Upper lobe of right lung (tissue), 1 donor: ENCODE measurements around the gene CDH23. TPM values are rescaled to one million over a fixed set of nuclear protein-coding genes. Genes with fewer than 3 reads are reported as not detected.

ENCODE experiments used
- ATAC-seq: fragments of 200-7000 bp; cut with Tn5 transposase; one replicate; pipeline ENCODE4 v1.9.1; 2020; ENCODE audit warnings: mild to moderate bottlenecking, moderate library complexity
- DNase-seq: peaks from one replicate; pipeline ENCODE4 v3.0.0-alpha.2; 2020
- H3K27ac ChIP-seq: fragments of 200-600 bp; one replicate; pipeline ENCODE4 v1.8.0; 2022
- H3K27me3 ChIP-seq: fragments of 200-600 bp; one replicate; pipeline ENCODE4 v1.8.0; 2022; ENCODE audit warnings: mild to moderate bottlenecking
- H3K36me3 ChIP-seq: fragments of 200-600 bp; one replicate; pipeline ENCODE4 v1.8.0; 2022
- H3K4me1 ChIP-seq: fragments of 200-600 bp; one replicate; pipeline ENCODE4 v1.8.0; 2022
- H3K4me3 ChIP-seq: fragments of 200-600 bp; one replicate; pipeline ENCODE4 v1.8.0; 2022; ENCODE audit warnings: mild to moderate bottlenecking
- H3K9me3 ChIP-seq: fragments of 200-600 bp; one replicate; pipeline ENCODE4 v1.8.0; 2022
- CTCF ChIP-seq: fragments of 200-600 bp; IDR thresholded peaks from one replicate; pipeline ENCODE4 v1.8.0; 2022; ENCODE audit warnings: antibody characterized with exemption
- intact Hi-C: fragments of 100-400 bp; cut with DNase I; formaldehyde crosslinking; loops from one replicate; pipeline ENCODE4 v1.11.0; 2022
- total RNA-seq: library from RNA; stranded (reverse); fragmentation: NEBNext Ultra II Directional; extraction: Animal tissue kit (Norgen Biotek cat#: 25700); gene quantifications from one replicate; pipeline ENCODE4 v1.2.1, GENCODE V29; 2021
- donor health status: DM: no; HTN: yes; CAD: no; lungs with severe emphysema.

The CDH23 gene
- total RNA-seq, 1 donor from 2014 or later, result 10.9 TPM

- intact Hi-C loops, result no loop called here
- peaks cover 16% of the 10 kb centered on the region for H3K4me1 ChIP-seq
- no peak overlapping the region for H3K27ac ChIP-seq
- H3K36me3 ChIP-seq, result no peaks in the 10 kb centered on the region
- no peak overlapping the region for H3K4me3 ChIP-seq
- ATAC-seq (no peak), DNase-seq (no peak)
- TF ChIP-seq CTCF, result no peak
- H3K9me3 ChIP-seq, result no peaks in the 10 kb centered on the region
- H3K27me3 ChIP-seq, result no peaks in the 10 kb centered on the region
These were observed 83.9 kb downstream of the CDH23 start for GRCh38 chr10:71480662-71481061.

- H3K27ac ChIP-seq, result no peak overlapping the region
- no peak for TF ChIP-seq CTCF
- no peak for DNase-seq
- no peak overlapping the region for H3K4me3 ChIP-seq
- no peaks in the 10 kb centered on the region for H3K36me3 ChIP-seq
- no peaks in the 10 kb centered on the region for H3K27me3 ChIP-seq
- no peak for ATAC-seq
- no peaks in the 10 kb centered on the region for H3K9me3 ChIP-seq
- intact Hi-C loops, result no loop called here
- peaks cover 4% of the 10 kb centered on the region for H3K4me1 ChIP-seq
These were observed 85.2 kb downstream of the CDH23 start for GRCh38 chr10:71481746-71482410.

- ATAC-seq (no peak), DNase-seq (no peak)
- H3K27ac ChIP-seq, result no peak overlapping the region
- H3K4me3 ChIP-seq, result no peak overlapping the region
- TF ChIP-seq CTCF, result no peak
- H3K36me3 ChIP-seq, result no peaks in the 10 kb centered on the region
- no peaks in the 10 kb centered on the region for H3K4me1 ChIP-seq
- intact Hi-C loops, result no loop called here
- H3K9me3 ChIP-seq, result no peaks in the 10 kb centered on the region
- no peaks in the 10 kb centered on the region for H3K27me3 ChIP-seq
These were observed 85.9 kb downstream of the CDH23 start for GRCh38 chr10:71482620-71483019.

GRCh38 chr10:71483135-71483534 lies 86.4 kb downstream of the CDH23 start:
- intact Hi-C loops, result no loop called here
- Histone ChIP-seq H3K9me3 (no peaks in the 10 kb centered on the region), H3K27me3 (no peaks in the 10 kb centered on the region), H3K36me3 (no peaks in the 10 kb centered on the region), H3K4me3 (no peak overlapping the region), H3K4me1 (no peaks in the 10 kb centered on the region), H3K27ac (no peak overlapping the region)
- DNase-seq (no peak), ATAC-seq (no peak)
- TF ChIP-seq CTCF, result no peak

GRCh38 chr10:71483885-71484751 lies 87.4 kb downstream of the CDH23 start:
- TF ChIP-seq CTCF, result no peak
- Histone ChIP-seq H3K4me3 (no peak overlapping the region), H3K27ac (no peak overlapping the region), H3K27me3 (no peaks in the 10 kb centered on the region), H3K4me1 (no peaks in the 10 kb centered on the region), H3K9me3 (peaks cover 6% of the 10 kb centered on the region), H3K36me3 (no peaks in the 10 kb centered on the region)
- ATAC-seq, result no peak
- intact Hi-C loops, result no loop called here
- no peak for DNase-seq
